Stimulated activated CD4-positive, alpha-beta T cell treated with anti-CD3 and anti-CD28 coated beads, Interleukin-15, amount 100 ng/mL, for 48 hours (primary cell): ENCODE results near the gene NFATC2.
A peak's percentile ranks its signal among the peaks of the same experiment; 100 is the strongest.

ENCODE experiments used
- DNase-seq, 2 donors: peaks; one replicate each; pipeline ENCODE4 v3.0.0-alpha.2; 2020; ENCODE audit warnings: low read depth in 2 of 2

The NFATC2 gene

DNA sequence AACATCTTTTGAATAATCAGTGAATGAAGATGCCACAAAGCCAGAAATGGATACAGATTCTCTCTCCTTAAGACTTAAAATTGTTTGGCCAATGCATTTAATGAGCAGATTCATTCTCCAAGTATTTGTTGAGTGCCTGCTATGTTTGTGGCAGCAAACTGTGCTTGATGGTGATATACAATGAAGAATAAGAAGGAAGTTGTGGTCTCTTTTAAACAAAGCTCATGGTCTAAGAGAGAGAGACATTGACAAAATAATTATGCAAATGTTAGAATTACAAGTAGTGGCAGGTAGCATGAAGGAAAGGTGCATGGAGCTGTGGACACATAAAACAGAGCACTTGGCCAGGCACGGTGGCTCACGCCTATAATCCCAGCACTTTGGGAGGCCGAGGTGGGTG lies 28.3 kb downstream of the NFATC2 start:
- DNase-seq: no peak

DNA sequence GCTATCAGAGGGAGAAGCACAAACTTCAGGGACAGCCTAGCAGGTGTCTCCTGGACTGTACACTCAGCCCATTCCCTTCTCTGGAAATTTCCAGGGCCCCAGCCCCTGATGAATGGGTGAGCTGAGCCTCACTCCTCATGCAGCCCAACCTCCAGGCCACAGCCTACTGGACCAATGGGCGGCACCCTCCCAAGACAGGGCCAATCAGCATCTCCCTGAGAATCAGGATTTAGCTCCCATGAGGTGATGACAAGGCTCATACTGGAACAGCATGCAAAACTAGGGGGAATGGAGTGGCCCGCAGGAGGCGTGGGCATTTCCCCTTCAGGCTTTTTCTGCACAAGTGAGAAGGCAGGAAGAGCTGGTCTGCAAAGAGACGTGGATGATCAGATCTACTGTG lies 29.0 kb downstream of the NFATC2 start:
- DNase-seq: no peak

DNA sequence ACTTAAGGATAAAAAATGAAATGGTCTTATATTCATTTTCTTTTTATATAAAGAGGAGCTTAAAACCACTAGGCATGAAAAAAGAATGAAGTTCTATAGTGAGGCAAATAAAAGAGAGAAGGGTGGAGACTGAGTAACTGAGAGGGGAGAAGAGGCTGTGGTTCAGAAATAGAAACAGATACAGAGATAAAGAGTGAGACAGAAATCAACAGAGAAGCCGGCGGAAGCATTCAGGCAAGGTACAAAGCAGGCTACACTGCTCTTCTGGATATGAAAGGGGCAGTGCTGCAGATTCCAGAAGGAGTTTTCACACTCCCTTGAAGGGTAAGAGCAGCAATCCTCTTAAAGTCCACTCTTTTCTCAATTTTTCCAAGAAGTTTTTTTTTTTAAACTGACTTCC lies 29.9 kb downstream of the NFATC2 start:
- DNase-seq: no peak

DNA sequence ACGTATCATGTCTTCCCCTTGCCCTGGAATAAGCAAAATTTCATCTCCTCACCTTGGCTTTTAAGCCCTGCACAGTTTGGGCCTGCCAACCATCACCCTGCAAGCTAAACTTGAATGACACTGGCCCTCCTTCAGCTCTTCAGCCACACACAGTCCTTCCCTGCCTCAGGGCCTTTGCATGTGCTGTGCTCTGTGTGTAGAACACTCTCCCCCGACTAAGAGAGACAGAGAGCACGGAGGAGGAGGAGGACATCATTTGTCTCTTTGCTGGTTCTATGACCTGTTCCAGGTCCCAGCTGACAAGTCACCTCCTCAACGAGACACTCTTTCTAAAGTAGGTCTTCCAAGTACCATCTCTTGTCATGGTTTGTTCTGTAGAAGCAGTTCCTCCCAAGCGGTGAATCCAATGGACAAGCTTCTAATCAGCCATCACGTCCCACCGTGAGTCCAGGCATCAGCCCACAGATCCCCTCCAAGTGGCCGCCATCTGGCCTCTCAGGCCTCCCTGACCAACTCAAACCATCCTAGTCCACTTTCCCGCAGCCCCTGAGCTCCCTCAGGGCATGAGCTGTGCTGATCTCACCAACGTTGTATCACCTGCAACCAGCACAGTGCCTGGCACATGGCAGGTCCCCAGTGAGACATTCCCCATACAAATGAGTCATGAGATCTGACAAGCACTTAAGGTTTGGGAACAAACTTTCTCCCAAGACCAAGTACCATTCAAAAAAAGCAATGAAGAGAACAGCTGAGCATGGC lies 30.5 kb downstream of the NFATC2 start:
- no peak for DNase-seq

- no peak for DNase-seq
Observed at GRCh38 chr20:51510936-51511605, 31.4 kb downstream of the NFATC2 start.

GRCh38 chr20:51510169-51510568 lies 32.4 kb downstream of the NFATC2 start:
- DNase-seq: no peak

DNA sequence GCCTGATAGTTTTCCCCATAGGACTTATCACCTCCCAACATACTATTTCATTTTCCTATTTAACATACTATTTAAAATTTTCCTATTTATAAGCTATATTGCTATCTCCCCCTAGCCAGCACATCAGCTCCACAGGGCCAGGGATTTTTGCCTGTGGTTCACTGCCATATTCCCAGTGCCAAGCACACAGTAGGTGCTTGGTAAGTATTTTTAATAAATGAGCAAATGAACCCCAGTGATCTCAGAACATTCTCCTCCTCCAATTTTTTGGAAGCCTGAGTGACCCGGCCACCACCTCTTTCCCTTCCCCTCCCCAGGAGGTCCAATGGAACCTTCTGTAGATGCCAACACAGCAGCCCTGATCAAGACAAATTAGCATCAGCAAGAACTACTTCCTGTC lies 33.3 kb downstream of the NFATC2 start:
- no peak for DNase-seq

DNA sequence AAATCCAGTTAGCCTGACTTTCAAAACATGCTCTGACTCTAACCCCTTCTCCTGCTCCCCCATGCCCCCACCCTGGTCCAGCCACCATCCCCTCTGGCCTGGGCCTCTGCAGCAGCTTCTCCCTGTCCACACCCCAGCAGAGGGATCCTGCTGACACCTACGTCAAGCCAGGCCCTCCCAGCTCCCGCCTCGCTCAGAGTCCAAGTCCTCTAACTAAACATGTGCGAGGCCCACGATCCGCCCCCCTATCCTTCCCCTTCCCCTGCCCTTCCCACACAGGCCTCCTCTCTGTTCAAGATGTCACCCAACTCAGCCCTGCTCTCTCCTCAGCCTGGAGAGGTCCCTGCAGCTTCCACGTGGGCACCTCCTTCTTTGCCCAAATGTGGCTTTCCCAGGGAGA lies 33.7 kb downstream of the NFATC2 start:
- no peak for DNase-seq

DNA sequence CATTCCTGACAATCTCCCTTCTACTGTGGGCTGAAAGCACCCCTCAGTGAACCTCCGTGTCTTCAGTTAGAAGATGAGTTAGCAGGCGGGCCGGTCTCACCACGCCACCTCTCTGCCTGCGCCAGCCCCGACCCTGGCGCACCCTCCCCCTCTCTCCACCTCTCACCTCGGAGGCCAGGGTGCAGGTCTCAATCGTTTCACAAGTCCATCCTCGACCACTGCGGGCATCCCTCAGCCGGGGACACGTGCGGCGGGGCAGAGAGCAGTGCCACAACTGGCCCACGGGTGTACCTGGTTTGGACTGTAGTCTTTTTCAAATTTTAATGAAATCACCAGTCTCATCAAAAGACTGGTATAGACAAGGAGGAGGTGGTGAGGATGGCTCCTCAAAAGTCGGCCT lies 34.4 kb downstream of the NFATC2 start:
- DNase-seq: no peak

DNA sequence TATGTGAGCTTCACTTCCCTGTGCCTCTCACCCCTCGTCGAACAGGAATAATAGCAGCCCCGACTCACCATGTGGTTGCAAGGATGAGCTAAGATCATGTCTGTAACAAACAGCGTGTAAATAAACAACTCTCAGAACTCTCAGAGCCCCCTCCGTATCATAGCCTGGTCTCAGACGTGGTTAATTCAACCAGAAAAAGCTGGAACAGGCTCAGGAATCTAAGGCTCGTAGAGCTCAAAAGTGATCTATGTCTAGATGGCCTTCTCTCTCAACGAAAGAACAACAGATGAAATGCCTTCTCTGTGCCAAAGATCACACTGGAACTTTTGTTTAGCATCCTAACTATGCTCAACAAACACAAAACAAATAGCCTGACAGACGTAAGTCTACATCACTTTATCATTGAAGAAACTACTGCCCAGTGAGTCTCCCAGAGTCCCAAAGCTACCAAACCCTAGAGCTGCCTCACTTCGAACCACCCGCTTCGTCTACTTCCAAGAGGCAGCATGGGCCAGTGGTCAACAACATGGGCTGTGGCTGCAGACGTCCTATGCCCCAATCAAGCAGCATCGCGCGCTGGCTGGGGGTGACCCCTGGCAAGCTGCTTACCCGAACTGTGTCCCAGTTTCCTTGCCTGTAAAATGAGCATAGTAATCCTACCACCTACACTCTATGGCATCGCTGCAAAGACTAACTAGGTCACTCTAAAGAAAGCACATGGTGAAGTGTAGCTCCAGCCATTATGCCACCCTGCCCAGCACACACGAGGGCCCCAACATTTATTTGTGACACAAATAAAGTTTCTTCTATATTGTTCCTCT lies 35.1 kb downstream of the NFATC2 start:
- DNase-seq: no peak

DNA sequence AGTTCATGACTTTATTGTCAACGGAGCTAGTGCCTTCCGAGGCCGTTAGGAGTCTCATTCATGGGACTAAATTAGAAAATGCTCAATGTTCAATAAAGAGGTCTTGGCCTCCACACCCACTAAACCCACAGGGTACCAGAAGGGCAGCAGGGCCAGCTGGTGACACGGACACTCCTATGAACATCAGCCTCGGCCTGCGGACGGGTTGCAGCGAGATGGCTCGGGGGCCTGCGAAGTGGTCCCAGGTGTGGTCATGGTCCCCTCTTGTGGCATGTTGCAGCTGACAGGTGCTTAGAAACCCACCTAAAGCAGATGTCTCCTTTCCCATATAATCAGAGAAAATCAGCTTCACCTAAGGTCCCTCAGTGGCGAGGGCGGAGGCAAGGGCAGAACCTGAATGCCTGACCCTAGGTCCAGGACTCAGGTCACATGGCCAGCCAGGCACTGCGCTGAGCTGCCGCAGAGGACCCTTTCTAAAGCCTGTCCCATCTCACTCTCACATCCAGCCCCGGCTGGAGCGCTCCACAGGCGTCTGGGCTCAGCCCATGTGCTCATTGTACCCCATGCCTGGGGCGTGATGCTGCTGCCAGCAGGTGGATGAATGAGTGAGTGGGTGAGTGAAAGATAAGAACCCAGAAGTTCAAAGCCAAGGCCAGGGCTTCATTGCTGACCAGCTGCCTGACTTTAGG lies 35.8 kb downstream of the NFATC2 start:
- DNase-seq: no peak

DNA sequence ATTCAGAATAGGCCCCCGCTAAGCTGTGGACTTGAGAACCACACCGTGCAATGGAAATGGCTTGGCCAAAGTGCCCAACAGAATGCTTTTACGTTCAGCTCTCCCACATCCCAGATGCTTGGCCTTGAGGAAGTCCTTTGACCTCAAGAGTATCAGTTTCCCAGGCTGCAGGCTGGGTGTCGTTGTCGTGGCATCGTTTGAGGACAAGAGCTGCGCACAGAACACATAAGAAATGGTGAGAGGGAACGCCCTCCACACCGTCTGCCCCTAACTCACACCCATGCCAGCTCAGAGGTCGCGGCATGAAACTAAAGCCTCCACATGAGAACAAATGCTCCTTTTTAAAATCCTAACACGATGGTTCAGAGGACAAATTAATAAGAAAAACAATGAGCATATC lies 37.0 kb downstream of the NFATC2 start:
- DNase-seq: no peak

DNA sequence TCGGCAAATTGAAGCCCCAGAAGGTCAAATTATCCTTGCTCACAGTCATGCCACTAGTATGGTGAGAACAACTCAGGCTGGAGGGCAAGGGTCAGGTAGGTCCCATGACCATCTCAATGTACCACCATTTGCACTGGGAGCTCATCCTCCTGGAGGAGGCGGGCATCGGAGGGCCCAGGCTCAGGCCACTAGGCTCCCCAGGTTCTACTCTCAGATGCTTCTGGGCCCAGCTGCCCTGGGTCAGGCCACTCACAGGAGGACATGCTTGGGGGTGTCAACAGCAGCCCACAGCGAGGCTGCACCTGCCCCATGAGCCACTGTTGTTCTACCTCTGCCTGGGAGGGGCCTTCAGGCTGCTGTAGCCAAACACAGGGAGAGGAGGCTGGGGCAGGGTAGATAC lies 39.1 kb downstream of the NFATC2 start:
- DNase-seq: no peak

DNA sequence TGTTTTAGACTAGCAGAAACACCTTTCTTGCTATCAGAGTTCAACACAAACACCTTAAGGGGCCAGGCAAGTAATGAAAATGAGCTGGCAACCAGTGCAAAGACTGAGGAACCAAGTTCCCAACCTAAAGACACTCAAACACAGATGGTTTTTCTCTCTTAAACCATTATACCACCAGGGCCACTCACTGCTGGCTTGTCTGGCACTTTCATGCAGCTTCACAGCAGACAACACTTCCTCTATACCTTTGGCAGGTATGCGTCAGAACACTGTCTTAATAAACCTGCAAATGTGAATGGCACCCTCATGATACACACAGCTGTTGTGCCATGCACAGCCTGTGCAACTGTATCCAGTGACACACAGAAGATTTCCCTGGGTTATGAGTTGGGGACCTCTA lies 41.6 kb downstream of the NFATC2 start:
- DNase-seq: no peak

- no peak for DNase-seq
Observed at GRCh38 chr20:51500311-51500710, 42.2 kb downstream of the NFATC2 start.

GRCh38 chr20:51498765-51499540 lies 43.6 kb downstream of the NFATC2 start:
- no peak for DNase-seq

- peak; percentile 40 to 41 for DNase-seq
Observed at GRCh38 chr20:51497542-51498467, 44.7 kb downstream of the NFATC2 start.

- no peak for DNase-seq
Observed at GRCh38 chr20:51496964-51497363, 45.6 kb downstream of the NFATC2 start.

GRCh38 chr20:51495921-51496545 lies 46.5 kb downstream of the NFATC2 start:
- DNase-seq: no peak

DNA sequence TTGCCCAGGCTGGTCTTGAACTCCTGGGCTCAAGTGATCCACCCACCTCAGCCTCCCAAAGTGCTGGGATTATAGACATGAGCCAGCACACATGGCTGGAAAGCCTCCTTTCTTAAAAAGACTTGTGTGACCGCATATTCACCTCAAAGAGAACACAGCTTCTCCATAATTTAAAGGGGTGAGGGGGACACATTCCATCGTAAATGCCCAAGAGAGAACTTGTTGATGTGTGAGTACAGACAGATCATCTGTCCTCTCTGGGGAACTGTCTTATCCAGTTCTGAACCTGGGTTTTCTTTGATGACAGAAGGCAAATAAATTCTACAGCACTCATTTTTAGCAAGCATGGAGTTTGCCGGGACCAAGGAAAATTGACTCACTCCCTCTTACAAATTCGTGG lies 47.2 kb downstream of the NFATC2 start:
- DNase-seq: no peak
